Right lobe of liver (tissue), 4 donors: ENCODE data around the gene MAGEA11.

Source experiments
- CTCF ChIP-seq, 4 donors: fragments of 200-600 bp in 3 of 4; fragments of 450-650 bp in 1 of 4; IDR thresholded peaks; one replicate each; pipeline versions ENCODE4 v1.5.1 to v1.8.0; 2016 to 2022; ENCODE audit warnings: antibody characterized with exemption in 4 of 4, mild to moderate bottlenecking in 2 of 4
- POLR2A ChIP-seq: fragments of 450-650 bp; IDR thresholded peaks from one replicate; pipeline ENCODE4 v1.6.1; 2017; ENCODE audit warnings: antibody characterized with exemption, mild to moderate bottlenecking
- donor health status: DM: no; HTN: no; CAD: no.
- donor health status: DM: no; HTN: no; CAD: no.
- donor health status: DM: no; HTN: yes; CAD: no.

- TF ChIP-seq CTCF (IDR thresholded peaks at IDR 0.05) (no peak), POLR2A (no peak)
Observed at GRCh38 chrX:149682031-149682430, 29.8 kb upstream of the MAGEA11 start.
